NCI-H1417 (cell line): ENCODE measurements around the gene CISD2.
"Not testable (repeated sequence)": the region's sequence is repeated elsewhere in the genome, so short reads cannot be mapped to it uniquely, and the experiment has no call there.

ENCODE experiments used
- DNase-seq, 3 experiments: peaks; one replicate each; lab custom pipeline; 2025; lab: John Stamatoyannopoulos, UW

CISD2 gene

GRCh38 chr4:102868781-102869568 lies at the start of gene CISD2:
Gene CISD2, plus strand, starts transcription at chr4:102868992. Its CDS starts 93 bp downstream, at chr4:102869085.
- DNase-seq = peak; percentile 80 to 98 (median 98)

GRCh38 chr4:102819100-102819499 lies 49.7 kb upstream of the CISD2 start:
- DNase-seq = not testable (repeated sequence)

GRCh38 chr4:102819588-102820365 lies 49.0 kb upstream of the CISD2 start:
- no peak for DNase-seq

DNA sequence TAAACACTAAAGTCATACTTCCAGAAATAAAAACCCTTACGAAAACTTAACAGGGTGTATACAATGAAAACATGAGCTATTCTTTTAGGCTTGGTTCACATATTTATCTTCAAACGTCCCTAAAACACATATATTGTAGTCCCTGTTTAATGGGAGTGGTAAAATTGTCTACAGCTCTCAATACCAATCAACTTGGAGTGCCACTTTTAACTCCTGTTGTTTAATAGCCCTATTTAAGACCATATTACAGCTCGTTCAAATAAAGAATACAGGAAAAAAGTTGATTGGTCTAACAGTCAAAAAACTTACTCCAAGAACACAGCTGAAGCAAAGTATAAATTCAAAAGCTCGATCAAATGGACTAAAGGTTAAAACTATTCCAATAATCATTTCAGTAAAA lies 45.3 kb upstream of the CISD2 start:
- peak in 1 of 3 experiments; percentile 6 for DNase-seq

DNA sequence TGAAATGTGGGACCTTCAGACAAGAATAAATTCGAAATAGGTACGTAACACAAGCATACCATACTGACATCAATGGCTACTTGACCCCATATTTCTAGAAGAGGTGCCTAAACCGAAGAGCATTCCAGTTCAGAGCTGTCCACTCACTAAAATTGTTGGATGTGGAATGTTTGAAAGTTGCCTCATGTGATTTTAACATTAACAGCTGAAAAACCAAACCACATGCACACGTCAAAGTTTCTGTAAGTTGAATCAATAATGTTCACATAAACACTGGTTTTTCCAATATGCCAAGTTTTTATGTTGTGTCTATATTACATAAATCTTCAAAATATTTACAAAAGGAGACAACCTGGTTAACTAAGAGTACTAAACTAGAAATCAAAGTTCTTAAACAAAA lies 44.9 kb upstream of the CISD2 start:
- no peak for DNase-seq

DNA sequence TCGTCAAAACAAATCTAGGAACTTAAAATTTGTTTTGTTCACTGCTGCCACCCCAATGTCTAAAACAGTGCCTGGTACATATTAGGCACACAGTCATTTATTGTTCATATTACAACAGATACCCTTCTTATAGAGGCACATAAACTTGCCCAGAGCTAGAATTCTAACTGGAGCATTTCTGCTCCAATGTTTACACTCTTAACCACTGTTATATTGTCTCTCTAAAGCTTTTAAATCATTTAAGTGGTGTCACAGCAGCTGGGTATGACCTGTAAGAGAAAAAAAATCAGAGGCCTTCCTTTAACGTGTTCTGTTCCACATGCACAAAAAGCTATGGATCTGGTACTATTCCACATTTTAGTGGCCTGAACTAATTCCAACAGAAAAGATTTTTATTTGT lies 44.4 kb upstream of the CISD2 start:
- DNase-seq = peak; percentile 15 to 67 (median 57)

GRCh38 chr4:102825261-102826091 lies 43.3 kb upstream of the CISD2 start:
- DNase-seq = peak; percentile 48 to 65 (median 49)

DNA sequence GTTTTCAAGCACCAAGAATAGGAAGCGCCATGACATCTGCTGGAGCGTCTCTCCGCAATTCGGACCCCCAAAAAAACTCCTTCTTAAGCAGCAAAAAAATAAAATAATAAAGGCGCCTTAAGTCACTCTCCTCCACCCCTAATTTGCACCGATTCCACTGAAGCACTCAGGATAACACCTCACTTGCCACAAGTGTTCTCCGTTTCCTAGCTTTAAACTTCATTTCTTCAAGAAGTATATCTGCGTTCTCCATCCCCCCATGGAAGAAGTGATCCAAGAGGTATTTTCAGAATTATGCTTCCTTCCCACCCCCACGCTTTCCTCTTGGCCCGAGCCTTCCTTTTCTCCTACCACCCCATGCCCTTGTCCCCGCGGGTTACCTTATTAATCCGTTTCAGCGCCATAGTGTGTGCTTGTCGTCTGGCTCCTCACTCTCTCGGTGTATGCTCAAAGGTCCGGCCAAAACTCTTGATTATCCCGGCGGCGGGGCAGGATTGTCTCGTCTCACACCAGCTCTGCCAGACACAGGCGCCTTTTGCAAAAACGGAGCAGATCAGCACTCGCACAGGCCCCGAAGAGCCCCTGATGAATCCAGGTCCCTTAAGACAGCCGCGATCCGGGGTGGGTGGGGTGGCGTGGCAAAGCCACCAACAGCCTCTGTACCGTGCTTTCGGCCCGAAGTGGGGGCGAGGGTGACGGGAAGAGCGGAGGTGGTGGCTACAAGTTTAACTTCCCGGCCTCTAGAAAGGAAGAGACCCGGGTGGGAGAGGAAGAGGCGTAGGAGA lies 42.5 kb upstream of the CISD2 start:
- no peak for DNase-seq

DNA sequence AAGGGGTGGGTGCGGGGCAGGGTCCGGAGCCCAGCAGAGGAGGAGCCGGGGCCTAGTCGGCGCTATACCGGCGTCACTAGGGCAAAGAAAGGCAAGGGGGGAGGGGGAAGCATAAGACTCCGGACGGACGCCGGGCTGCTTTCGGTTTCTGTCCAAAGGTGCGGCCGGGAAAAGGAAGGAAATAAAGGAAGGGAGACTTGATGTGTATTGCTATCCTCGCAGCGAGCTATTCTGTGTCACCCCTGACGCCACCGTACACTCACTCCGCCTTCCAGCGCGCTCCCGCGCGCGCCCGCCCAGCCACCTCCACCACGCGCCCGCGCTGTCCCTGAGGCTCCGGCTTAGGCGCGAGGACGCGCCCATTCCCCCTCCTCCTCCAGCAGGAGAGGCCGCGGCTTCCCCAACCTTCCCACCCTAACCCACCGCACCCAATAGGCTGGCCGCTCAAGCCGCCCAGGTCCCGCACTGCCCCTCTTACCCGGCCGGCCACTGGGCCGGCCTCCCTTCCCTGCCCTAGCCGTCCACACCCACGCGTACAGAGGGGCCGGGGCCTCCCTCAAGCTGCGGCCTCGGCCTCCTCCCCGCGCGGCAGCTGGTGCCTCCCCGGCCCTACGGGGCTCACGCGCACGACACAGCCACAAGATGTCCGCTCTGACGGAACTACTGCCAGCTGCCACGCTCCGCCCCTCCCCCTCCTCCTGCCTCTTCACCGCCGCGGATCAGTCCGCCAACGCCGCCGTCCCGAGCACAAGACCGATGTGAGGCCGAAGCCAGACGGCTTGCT lies 41.7 kb upstream of the CISD2 start, which contains the start of gene UBE2D3:
Gene UBE2D3, minus strand, starts transcription at position 662 of the 784 bp plus-strand sequence. CDS start 1,043 bp downstream, outside the sequence.
- peak; percentile 96 to 99 (median 98) for DNase-seq

- peak; percentile 98 to 100 (median 99) for DNase-seq
Observed at GRCh38 chr4:102827674-102828496, 40.9 kb upstream of the CISD2 start.

- no peak for DNase-seq
Observed at GRCh38 chr4:102828497-102828808, 40.3 kb upstream of the CISD2 start.

DNA sequence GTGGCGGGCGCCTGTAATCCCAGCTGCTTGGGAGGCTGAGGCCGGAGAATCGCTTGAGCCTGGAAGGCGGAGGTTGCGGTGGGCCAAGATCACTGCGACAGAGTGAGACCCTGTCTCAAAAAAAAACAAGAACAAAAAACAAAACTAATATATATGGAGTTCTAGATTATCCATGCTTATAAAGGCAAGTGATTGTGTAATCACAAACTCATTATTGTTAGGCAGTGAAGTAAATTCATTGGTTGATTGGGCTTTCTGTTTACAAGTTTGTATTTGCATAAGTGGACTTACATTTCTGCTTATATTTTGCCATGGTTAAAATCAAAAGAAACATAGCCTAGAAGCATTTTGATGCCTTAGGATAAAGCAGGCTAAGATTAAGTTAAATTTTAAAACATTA lies 39.0 kb upstream of the CISD2 start:
- no peak for DNase-seq

DNA sequence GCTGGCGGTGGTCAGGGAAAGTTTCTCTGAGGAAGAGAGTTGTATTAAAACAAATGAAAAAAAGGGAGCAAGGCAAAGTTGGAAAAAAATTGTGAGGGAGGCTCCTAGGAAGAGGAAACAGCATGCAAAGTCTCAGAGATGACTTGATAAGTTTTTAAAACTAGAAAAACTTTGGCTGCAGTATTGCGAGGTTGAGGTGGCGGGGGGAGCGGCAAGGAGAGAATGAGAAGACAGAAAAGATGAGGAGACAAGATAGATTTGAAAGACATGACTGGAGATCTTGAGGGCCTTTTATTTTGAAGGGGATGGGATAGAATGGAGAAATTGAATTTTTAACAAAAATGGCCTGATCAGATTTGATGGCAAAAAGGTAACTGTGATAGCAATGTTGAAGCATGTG lies 36.7 kb upstream of the CISD2 start:
- no peak for DNase-seq

GRCh38 chr4:102832667-102833066 lies 36.1 kb upstream of the CISD2 start:
- DNase-seq = no peak

DNA sequence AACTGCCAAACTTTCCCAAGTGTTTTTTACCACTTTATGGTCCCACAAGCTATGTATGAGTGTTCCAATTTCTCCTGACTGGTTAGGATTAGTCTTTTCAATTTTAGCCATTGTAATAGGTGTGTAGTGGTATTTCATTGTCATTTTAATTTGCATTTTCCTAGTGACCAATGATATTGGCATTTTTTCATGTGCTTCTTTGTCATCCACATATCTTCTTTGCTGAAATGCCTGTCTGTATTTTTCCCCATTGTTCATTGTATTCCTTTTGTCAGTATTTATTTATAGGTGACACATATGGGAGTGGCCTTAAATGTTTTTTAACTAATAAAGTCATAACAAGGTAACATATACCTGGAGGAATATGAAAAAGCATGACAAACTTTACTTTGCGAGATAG lies 32.2 kb upstream of the CISD2 start:
- DNase-seq = no peak

GRCh38 chr4:102842367-102842766 lies 26.4 kb upstream of the CISD2 start:
- no peak for DNase-seq

DNA sequence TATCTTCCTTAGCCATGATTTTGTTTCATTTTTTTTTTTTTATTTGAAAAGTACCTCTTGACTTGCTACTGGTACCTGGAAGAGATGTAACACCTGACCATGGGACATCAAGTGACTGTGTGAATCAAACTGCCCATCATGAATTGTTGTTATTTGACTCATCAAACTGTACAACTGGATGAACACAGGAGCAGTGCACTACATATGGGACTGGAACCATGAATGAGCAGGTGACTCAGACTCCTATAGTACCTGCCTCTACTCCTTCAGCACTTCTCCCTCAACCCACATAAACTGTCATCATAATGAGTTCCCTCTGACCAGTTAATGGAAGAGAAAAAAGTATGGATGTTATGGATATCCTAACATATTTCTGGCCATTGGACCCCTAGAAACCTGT lies 25.5 kb upstream of the CISD2 start:
- no peak for DNase-seq

- DNase-seq = no peak
Observed at GRCh38 chr4:102843938-102844337, 24.9 kb upstream of the CISD2 start.

DNA sequence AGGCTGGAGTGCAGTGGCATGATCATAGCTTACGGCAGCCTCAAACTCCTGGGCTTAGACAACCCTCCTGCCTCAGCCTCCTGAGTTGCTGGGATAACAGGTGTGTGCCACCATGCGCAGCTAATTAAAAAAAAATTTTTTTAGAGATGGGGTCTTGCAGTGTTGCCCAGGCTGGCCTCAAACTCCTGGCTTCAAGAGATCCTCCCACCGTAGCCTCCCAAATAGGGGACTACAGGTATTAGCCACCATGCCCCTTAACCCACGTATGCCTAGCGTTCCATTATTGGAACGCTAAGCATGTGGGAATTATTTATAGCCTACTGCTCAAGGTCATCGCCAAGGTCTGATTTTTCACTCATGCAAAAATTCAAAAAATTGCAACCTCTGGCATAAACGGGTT lies 21.1 kb upstream of the CISD2 start:
- no peak for DNase-seq

DNA sequence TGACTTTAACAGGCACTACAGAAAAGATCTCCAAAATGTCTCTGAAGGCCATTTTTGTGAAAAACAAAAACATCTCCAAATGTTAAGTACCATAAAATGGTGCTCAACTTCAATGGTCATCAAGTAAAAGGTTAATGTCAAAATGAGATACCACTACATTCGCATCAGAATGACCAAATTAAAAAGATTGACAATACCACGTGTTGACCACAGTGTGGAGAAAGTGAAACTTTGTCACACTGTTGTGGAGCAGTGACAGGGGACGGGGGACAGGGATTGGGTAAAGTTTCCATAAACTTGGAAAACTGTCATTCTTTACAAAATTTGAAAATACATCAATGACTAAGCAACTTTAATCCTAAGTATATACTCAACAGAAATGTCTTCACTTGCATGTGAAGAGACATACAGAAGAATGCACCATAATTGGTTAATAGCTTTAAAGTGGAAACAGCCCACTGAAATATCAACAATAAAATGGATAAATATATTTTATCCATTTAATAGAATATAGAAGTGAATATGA lies 19.1 kb upstream of the CISD2 start:
- DNase-seq = no peak
